Right renal pelvis (tissue), 4 donors: ENCODE results near the gene HSPB1. TPM values are rescaled to one million over a fixed set of nuclear protein-coding genes. Genes with fewer than 3 reads are reported as not detected.
"Not testable (repeated sequence)": the region's sequence is repeated elsewhere in the genome, so short reads cannot be mapped to it uniquely, and the experiment has no call there.

Experiments
- DNase-seq, 4 donors: peaks; one replicate each; pipeline ENCODE4 v3.0.0-alpha.2; 2013; ENCODE audit warnings: low read depth in 4 of 4, low spot score in 3 of 4, missing footprints in 1 of 4
- polyA plus RNA-seq, 4 donors: library from polyadenylated mRNA; unstranded; fragments of 120-200 nt; gene quantifications; one replicate each; pipeline ENCODE4 v1.2.1, GENCODE V29; 2013; ENCODE audit not compliant: insufficient read length in 4 of 4

Gene HSPB1
- polyA plus RNA-seq, 4 donors: 163 to 287 (median 192) TPM

DNA sequence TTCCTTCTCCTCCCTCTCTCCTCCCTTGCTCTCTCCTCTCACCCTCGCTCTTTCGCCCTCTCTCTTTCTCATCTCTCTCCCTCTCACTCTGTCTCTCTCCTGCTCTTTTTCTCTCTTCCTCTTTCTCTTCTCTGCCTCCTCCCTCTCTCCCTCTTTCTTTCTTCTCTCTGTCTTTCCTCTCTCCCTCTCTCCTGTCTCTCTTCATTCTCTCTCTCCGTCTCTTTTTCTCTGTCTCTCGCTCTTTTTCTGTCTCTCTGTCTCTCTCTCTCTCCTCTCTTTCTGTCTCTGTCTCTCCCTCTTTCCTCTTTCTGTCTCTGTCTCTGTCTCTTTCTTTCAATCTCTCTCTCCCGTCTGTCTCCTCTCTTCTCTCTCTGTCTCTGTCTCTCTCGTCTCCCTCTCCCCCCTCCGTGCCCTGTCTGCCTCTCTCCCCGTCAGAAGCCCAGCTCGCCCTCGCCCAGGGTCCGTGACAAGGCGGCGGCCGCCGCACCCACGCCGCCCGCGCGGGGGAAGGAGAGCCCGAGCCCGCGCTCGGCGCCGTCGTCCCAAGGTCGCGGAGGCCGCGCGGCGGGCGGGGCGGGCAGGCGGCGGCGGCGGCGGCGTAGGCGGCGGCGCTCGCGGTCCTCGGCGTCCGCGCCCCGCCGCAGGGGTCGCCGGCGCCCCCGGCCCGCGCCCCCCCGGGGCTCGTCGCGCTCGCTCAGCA, 21.3 kb upstream of the HSPB1 start:
- DNase-seq: no peak

DNA sequence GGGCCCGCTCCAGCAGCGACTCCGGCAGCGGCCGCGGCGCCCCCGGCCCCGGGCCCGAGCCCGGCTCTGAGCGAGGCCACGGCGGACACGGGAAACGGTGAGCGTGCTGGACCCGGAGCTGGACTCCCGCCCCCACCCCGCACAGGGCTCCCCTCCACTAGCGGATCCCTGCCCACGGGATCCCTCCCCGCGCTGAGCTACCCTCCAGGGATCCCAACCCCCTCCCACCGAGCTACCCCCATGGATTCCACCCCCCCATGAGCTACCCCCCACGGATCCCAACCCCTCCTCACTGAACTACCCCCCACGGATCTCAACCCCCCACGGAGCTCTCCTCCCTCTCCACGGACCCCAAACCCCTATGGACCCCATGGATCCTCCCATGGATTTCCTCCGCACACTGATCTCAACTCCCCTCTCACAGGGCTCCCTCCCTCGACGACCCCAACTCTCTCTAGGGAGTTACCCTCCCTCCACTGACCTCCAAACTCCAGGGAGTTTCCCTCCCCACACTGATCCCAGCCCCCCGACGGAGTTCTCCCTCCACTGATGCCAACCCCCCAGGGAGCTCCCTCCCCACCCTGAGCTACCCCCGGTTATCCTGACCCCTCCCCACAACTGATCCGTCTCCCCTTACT, 20.6 kb upstream of the HSPB1 start:
- no peak for DNase-seq

DNA sequence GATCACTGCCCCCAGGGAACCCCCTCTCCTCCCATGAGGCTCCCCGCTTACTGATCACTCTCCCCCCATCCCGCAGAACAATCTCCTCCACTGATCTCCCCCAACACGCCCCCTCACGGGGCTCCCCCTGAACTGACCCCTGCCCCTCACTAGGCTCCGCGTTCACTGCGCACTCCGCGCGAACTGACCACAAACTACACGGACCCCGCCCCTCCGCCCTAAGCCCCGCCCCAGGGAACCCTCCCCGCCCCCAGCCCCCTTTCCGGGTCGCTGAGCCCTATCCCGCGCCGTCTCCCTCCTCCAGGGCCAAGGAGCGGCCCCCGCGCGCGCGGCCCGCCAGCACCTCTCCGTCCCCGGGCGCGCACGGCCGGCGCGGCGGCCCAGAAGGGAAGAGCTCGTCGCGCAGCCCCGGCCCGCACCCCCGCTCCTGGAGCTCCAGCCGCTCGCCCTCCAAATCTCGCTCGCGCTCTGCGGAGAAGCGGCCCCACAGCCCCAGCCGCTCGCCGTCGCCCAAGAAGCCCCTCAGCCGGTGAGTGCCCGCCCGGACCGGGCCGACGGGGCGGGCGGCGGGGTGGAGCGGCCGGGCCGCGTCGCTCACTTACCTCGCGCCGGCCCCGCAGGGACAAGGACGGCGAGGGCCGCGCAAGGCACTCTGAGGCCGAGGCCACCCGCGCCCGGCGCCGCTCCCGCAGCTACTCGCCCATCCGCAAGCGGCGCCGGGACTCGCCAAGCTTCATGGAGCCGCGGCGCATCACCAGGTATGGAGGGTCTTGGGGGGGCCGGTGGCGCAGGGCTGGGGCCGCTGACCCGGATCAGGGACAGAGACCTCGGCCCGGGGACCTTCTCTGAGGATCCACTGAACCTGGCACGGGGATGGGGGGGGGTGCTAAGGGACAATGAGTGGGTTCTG, 19.9 kb upstream of the HSPB1 start:
- DNase-seq: no peak

DNA sequence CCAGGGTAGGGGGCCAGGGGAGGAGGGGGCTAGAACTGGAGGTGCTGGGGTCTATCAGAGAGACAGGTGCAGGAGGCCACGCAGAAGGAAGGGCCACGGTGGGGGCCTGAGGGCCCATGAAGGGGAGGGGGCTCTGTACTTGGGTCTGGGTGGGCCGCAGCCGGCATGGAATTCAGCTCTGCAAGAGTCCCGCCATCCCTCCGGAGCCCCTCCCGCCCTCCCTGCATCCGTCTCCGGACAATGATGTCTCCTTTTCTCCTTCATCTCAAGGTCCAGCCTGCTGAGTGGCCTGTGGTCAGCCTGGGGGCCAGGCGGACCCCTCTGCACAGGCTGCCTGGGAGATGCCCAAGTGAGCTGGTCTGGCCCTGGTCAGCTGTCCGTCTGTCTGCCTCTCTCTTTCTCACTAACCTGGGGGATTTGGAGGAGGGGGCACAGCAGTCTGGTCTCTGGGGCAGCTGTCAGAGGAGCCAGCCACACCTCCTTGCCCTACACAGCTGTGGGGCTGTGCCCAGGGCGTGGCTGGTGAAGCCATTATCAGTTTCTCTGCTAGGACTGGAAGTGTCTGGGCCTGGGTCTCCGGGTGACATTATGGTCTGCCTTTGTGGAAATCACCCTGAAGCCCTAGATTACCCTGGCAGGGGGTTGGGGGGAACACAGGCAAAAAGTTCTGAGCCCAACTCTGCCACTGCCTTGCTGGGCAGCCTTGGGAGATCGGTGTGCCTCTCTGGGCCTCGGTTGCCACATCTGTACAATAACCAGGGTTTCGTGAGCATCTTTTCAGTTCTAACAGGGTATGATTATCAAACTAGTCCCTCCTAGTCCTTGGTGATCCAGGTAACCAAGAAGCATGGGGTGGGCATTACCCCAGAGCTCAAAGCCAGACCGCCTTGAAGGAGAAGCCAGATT, 19.0 kb upstream of the HSPB1 start:
- DNase-seq: no peak

DNA sequence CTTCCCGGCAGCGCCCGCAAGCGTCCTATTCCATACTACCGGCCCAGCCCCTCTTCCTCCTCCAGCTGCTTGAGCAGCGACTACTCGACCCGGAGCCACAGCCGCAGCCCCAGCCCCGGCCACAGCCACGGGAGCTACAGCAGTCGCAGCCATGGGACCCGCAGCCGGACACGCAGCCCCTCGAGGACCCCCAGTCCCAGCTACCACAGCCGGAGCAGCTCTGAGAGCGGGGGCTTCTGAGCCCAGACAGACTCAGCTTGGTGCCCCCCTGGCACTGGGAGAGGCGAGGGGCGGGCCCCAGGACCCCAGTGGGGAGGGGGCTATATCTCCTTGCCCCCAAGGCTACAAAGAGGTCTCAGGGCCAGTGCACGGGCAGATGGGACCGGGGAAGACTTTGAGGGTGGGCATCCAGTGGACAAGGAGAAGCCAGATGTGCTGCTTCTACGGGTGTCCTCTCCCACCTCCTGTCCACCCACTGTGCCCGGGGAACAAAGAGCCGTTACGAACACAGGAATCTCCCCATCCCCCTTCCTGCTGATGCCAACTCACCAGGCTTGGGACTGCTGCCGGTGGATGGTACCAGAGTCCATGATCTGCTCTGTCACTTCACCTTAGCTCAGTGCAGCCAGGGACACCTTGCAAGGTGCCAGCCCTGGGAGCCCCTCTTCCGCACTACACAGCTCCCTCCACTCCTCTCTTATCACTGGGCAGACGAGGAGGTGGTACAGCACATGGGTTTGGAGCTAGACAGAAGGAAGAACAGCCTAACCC, 16.7 kb upstream of the HSPB1 start:
- no peak for DNase-seq

DNA sequence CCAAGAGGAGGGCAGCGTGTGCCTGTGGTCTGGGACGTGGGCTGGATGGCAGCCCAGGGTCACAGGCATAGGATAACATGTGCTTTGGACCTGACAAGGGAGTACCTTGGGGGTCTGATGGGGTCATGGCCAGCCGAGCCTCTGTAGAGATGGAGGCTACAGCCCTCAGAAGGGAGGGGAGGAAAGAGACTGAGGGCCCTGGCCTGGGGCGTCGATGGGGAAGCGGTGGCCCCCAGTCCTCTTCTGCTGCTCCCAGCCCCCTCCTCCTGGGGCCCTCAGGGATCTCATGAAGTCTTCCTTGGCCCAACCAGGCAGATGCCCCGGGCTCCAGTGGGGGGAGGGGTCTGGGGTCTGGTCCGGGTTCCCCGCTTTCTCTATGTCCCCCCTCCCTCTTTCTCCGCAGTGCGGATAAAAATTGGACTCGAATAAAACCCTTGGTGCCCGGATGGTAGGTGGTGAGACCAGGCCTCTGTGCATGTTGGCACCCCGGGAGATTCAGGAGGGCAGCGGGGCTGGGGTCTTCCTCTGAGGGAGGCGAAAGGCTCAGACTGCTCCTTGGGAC, 15.6 kb upstream of the HSPB1 start:
- DNase-seq: no peak

DNA sequence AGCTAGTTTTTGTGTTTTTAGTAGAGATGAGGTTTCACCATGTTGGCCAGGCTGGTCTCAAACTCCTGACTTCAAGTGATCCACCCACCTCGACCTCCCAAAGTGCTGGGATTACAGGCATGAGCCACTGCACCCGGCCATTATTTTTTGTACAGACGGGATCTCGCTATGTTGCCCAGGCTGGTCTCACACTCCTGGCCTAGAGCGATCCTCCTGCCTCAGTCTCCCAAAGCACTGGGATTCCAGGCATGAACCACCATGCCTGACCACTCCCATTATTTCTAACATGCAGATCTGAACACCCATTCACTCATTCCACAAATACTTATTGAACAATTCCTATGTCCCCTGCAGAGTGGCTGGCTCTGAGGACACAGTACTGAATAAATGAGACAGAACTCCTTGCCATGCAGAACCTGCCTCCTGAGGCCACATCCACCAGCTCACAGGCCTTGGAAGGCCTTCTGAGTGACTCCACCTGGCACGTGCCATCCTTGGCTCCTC, 11.6 kb upstream of the HSPB1 start:
- not testable (repeated sequence) for DNase-seq

DNA sequence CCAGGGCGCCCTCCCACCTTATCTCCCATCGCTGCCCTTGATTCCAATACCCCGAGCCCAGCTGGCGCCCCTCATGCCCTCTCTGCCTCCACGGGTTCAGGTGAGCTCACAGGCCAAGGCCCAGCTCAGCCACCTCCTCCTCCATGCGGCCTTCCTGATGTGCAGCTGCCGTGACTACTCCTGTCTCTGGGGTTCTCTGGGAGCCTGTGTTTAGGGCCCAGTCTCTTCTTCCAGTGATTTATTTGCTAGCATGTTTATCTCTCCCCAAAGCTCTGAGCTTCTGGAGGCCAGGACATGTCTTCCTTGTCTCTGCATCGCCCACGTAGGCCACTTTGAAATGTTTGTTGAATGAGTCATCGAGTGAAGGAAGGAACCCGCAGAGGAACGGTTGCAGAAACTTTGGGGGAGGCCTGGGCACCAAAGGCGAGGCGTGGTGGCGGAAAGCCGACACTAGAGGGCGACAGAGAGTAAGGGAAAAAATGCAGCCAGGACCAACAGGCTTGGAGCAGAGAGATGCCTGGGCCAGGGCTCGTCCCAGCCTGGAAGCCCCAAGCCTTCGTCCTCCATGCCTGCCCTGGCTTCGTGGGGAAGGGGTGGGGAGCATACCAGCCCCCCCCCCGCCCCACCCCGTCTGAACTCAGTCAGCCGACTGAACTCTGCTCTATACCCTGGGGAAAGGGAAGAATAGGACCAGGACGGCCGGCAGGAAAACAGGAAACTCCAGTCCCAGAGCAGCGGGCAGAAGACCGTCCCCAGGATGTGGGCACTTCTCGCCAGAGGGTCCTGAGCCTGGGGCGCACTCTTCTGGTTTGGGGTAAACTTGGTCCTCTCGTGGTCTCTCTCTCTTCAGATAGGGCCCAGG, 10.9 kb upstream of the HSPB1 start:
- DNase-seq: peak; percentile 78 to 88 (median 80)

DNA sequence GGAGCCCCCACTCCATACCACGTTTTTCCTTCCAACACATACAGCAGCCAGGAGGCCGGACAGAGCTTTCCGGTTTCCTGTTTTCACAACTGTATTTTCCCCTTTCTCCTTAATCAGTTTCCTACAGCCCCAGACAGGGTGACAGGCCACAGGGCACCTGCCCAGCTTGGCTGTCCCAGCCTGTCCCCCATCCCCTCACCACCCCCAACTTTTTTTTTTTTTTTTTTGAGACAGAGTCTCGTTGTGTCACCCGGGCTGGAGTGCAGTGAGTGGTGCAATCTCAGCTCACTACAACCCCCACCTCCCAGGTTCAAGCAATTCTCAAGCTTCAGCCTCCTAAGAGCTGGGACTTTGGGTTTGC, 10.3 kb upstream of the HSPB1 start:
- no peak for DNase-seq

DNA sequence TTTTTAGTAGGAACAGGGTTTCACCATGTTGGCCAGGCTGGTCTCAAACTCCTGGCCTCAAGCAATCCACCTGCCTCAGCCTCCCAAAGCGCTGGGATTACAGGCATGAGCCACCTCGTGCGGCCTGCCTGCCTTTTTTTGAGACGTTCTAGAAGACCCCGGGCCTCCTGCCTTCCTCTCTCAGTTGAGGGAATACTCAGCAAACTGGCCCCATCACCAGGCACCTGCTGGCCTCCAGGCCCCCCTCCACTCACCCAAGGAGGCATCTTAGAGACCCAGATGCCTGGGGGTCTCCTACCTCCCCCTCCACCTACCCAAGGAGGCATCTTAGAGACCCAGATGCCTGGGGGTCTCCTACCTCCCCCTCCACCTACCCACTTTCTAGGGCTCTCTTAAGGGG, 9.6 kb upstream of the HSPB1 start:
- not testable (repeated sequence) for DNase-seq

DNA sequence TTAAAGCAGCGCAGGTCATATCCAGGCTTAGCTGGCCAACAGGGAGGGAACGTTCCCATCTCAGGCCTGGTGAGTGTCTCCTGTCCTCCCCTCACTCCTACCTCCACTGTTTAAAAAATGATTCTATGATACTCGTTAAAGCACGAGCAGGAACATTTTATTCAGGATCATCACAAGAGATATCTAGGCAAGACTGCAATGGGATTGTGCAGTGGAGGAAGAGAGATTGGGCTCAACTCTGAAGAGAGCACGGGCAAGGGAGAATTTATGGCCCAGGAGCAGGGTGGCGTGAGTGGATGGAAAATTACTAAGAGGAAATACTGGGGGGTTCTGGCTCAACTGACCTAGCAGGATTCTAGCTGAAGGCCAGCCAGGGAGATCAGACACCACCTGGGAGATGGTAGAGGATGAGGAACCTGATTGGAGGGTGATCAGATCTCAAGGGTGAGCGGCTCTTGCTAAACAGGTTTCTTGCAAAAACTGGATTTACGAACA, 9.0 kb upstream of the HSPB1 start:
- no peak for DNase-seq

DNA sequence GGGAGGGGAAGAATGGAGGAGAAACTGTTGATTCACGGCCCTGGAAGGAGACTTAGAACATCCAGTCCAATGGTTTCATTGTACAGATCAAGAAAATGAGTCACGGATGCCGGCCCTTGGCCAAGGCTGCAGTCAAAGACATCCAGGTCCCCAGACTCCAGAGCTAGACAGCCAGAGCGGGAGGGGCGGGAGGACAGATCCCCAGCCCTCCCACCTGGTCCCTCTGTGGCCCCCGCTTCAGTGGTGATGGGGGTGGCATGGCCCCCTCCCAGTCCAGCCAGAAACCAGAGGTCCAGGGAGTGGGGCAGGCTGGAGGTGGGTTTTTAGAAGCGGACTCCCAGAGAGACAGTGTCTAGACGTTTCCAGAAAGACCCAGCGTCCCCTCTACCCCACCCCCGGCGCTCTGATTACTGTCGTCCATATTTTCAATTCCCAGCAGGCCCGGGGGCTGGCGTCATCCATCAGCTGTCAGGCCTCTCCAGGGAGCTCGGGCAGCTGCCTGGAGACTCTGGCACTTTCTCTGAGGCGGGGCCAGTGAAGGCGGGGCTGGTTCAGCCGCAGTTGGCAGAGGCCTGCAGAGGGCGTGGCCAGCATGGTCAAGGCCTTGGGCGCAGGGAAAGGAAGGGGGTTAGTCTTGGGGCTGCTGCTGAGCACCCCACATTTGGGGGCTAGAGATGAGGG, 8.0 kb upstream of the HSPB1 start:
- peak in 2 of 4 donors; percentile 68 to 79 for DNase-seq

DNA sequence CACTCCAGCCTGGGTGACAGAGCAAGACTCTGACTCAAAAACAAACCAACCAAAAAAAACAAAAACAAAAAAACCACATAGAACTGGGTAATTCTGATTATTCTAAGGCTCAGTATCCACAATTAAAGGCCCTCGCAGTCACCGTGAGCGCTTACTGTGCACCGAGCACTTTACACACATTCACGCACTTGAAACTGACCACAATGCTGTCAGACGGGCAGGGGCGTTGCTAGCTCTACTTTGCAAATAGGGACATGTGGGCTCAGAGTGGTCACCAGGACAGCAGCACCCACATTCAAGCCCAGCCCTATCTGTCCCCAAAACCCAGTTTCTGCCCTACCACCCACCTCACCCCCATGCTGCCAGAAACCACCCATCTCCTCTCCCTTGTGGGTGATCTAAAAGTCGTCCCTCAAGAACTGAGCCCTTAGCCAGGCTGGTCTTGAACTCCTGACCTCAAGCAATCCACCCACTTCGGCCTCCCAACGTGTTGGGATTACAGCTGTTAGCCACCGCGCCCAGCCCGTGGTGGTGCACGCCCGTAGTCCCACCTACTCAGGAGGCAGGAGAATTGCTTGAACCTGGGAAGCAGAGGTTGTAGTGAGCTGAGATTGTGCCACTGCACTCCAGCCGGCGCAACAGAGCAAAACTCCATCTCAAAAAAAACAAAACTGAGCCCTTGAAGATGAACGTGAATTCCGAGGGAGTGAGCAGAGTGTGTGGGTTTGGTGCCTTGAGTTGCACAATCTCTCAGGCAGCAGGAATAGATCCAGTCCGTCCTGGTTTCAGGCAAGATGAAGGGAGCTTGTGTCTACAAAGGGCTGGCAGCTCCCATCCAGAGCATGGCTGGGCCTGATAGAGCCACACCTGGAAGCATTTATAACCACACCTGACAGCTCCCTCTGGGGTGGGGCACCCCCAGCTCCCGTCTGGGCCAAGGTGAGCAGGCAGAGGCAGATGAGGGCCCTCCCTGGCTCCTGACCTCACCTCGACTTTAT, 5.4 kb upstream of the HSPB1 start:
- no peak for DNase-seq

DNA sequence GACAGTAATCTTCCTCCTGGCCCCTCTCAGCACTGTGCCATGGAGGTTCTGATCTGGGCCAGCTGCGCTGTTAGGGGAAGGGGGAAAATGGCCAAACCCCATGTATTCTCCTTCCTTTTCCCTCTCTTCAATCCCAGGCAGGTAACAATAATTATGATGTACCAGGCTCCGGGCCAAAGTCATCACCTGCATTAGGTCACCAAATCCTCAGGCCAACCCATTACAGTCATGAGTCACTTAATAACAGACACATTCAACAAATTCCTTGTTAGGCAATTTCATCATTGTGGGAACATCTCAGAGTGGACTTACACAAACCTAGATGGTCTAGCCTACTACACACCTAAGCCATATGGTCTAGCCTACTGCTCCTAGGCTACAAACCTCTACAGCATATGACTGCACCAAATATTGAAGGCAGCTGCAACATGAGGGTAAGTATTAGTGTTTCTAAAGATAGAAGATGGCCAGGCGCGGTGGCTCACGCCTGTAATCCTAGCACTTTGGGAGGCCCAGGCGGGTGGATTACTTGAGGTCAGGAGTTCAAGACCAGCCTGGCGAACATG, 2.2 kb upstream of the HSPB1 start:
- no peak for DNase-seq

DNA sequence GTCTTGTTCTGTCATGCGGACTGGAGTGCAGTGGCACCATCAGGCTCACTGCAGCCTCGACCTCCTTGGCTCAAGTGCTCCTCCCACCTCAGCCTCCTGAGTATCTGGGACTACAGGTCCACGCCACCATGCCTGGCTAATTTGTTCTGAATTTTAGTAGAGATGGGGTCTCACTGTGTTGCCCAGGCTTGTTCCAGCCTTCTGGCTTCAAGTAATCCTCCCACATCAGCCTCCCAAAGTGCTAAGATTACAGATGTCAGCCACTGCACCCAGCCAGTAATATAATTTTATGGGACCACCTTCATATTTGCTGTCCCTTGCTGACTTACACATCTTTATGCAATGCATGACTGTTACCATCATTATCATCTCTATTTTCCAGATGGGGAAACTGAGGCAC, 1.5 kb upstream of the HSPB1 start:
- no peak for DNase-seq
